Spleen (tissue), 11 donors: ENCODE data around the gene PRKCB. TPM values are rescaled to one million over a fixed set of nuclear protein-coding genes. Genes with fewer than 3 reads are reported as not detected.

Experiments used
- DNase-seq: peaks from one replicate; pipeline ENCODE4 v3.0.0-alpha.2; 2020
- H3K27ac ChIP-seq, 8 donors: fragments of 200-600 bp; sonication (generic) in 7 of 8; 1 replicate in 4 of 8; 2 replicates in 4 of 8; pipeline versions ENCODE4 v1.5.0 to v1.8.0; 2016 to 2021; ENCODE audit warnings: inconsistent platforms in 4 of 8, mild to moderate bottlenecking in 4 of 8, moderate library complexity in 1 of 8
- H3K27me3 ChIP-seq, 7 donors: fragments of 200-600 bp; sonication (generic) in 6 of 7; replicated peaks in 1 of 7; 1 replicate in 4 of 7; 2 replicates in 3 of 7; pipeline versions ENCODE4 v1.5.0 to v1.8.0; 2016 to 2021; ENCODE audit warnings: inconsistent platforms in 3 of 7, mild to moderate bottlenecking in 1 of 7
- H3K36me3 ChIP-seq, 6 donors: fragments of 200-600 bp; sonication (generic) in 5 of 6; 1 replicate in 4 of 6; 2 replicates in 2 of 6; pipeline versions ENCODE4 v1.5.0 to v1.8.0; 2016 to 2021; ENCODE audit warnings: inconsistent platforms in 2 of 6
- H3K4me1 ChIP-seq, 6 donors: fragments of 200-600 bp; sonication (generic) in 5 of 6; 1 replicate in 3 of 6; 2 replicates in 3 of 6; pipeline versions ENCODE4 v1.5.0 to v1.8.0; 2016 to 2021; ENCODE audit warnings: inconsistent platforms in 3 of 6
- H3K4me3 ChIP-seq, 8 donors: fragments of 200-600 bp; sonication (generic) in 7 of 8; 1 replicate in 4 of 8; 2 replicates in 4 of 8; pipeline versions ENCODE4 v1.5.0 to v1.8.0; 2016 to 2021; ENCODE audit warnings: inconsistent platforms in 4 of 8, mild to moderate bottlenecking in 4 of 8, moderate library complexity in 2 of 8
- H3K9me3 ChIP-seq, 8 donors: fragments of 200-600 bp; sonication (generic) in 7 of 8; 1 replicate in 4 of 8; 2 replicates in 4 of 8; pipeline versions ENCODE4 v1.5.0 to v1.8.0; 2016 to 2021; ENCODE audit warnings: inconsistent platforms in 4 of 8
- CTCF ChIP-seq, 11 experiments: fragments of 200-600 bp in 7 of 11; fragments of 450-650 bp in 4 of 11; sonication (generic) in 4 of 11; IDR thresholded peaks in 8 of 11; conservative IDR thresholded peaks in 3 of 11; 1 replicate in 7 of 11; 2 replicates in 4 of 11; pipeline versions ENCODE4 v1.4.0 to v1.8.0; 2016 to 2021; ENCODE audit warnings: antibody characterized with exemption in 11 of 11, inconsistent platforms in 4 of 11, mild to moderate bottlenecking in 1 of 11
- POLR2A ChIP-seq, 3 donors: fragments of 450-650 bp; IDR thresholded peaks; one replicate each; pipeline ENCODE4 v1.5.1; 2017; ENCODE audit warnings: antibody characterized with exemption in 3 of 3, mild to moderate bottlenecking in 1 of 3
- POLR2AphosphoS5 ChIP-seq, 3 donors: sonication (generic); formaldehyde crosslinking; IDR thresholded peaks; one replicate each; pipeline ENCODE4 v1.5.1; 2017; ENCODE audit warnings: antibody characterized with exemption in 3 of 3
- WGBS, 5 donors: extraction: QIAGEN DNeasy Blood & Tissue Kit in 3 of 5; methylation state at CpG; one replicate each; pipeline versions ENCODE4 v1.1.5 to v1.1.7; 2013 to 2018; 5-methylcytosine and 5-hydroxymethylcytosine counted together
- intact Hi-C: fragments of 100-400 bp; cut with DNase I; formaldehyde crosslinking; loops from one replicate; pipeline ENCODE4 v1.15.0; 2023; ENCODE audit warnings: low total_unique reads
- polyA plus RNA-seq, 3 donors: library from polyadenylated mRNA; stranded (reverse); fragments of 200-250 nt; gene quantifications; one replicate each; pipeline ENCODE4 v1.2.1, GENCODE V29; 2013
- total RNA-seq, 7 donors: library from RNA; depleted of rRNA in 3 of 7; stranded (reverse); fragments of >200 nt in 3 of 7; fragmentation: NEBNext Ultra II Directional in 4 of 7; extraction: Animal tissue kit (Norgen Biotek cat#: 25700) in 4 of 7; gene quantifications; one replicate each; pipeline versions ENCODE4 v1.1.0 to v1.2.1, GENCODE V29; 2016 to 2021
- donor health status: healthy with polysubstance abuse.
- donor health status: DM: no; HTN: no; CAD: no; lungs with moderate emphysema.
- donor health status: DM: no; HTN: no; CAD: no.
- donor health status: Bipolar disorder and iron deficiency.
- donor health status: healthy.
- donor health status: DM: no; HTN: no; CAD: no.
- donor health status: DM: yes; HTN: yes; CAD: no.

PRKCB gene
- total and polyA plus RNA-seq, 10 donors = 33.8 to 284 (median 182) TPM

DNA sequence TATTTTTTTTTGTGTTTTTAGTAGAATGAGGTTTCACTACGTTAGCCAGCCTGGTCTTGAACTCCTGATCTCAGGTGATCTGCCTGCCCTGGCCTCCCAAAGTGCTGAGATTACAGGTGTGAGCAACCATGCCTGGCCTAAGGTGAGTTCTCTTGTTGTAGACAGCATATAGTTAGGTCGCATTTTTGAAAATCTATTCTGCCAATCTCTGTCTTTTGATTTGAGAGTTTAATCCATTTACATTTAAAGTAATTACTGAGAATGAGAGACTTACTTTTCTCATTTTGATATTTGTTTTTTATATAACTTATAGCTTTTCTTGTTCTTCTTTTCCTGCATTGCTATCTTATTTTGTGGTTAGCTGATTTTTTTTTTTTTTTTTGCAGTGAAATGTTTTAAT is 6.3 kb upstream of the PRKCB start:
- no peak overlapping the region for H3K4me3 ChIP-seq
- no peaks in the 10 kb centered on the region for H3K36me3 ChIP-seq
- DNase-seq = no peak
- H3K27me3 ChIP-seq = no peaks in the 10 kb centered on the region
- TF ChIP-seq POLR2A (IDR thresholded peaks at IDR 0.05) (no peak), CTCF (IDR thresholded peaks at IDR 0.05 in 8 of 11, conservative IDR thresholded peaks at IDR 0.05 in 3 of 11) (no peak), POLR2AphosphoS5 (IDR thresholded peaks at IDR 0.05) (no peak)
- intact Hi-C loops = loop anchor here (10.0 kb wide), 1 partner anchor 115 kb away; no protein-coding TSS in a partner anchor
- H3K4me1 ChIP-seq = peaks cover 7 to 39% (median 22%) of the 10 kb centered on the region in 6 donors
- 89 to 100% (median 95%) methylated on average over 2 of the region's 2 CpGs for WGBS, 5 donors
- H3K9me3 ChIP-seq = peaks cover 0 to 27% (median 21%) of the 10 kb centered on the region in 8 donors
- no peak overlapping the region for H3K27ac ChIP-seq

- peaks cover 0 to 8% (median 0%) of the 10 kb centered on the region in 7 donors for H3K27me3 ChIP-seq
- H3K4me1 ChIP-seq = peaks cover 7 to 43% (median 26%) of the 10 kb centered on the region in 6 donors
- no peak for DNase-seq
- H3K9me3 ChIP-seq = peaks cover 0 to 27% (median 21%) of the 10 kb centered on the region in 8 donors
- WGBS, 5 donors = 0 to 50% (median 0%) methylated on average over 1 of the region's 1 CpG
- intact Hi-C loops = no loop called here
- H3K27ac ChIP-seq = no peak overlapping the region
- TF ChIP-seq POLR2A (IDR thresholded peaks at IDR 0.05) = no peak
- TF ChIP-seq POLR2AphosphoS5 (IDR thresholded peaks at IDR 0.05) = no peak
- TF ChIP-seq CTCF (IDR thresholded peaks at IDR 0.05 in 8 of 11, conservative IDR thresholded peaks at IDR 0.05 in 3 of 11) = no peak
- no peaks in the 10 kb centered on the region for H3K36me3 ChIP-seq
- H3K4me3 ChIP-seq = no peak overlapping the region
Measured at GRCh38 chr16:23830276-23830675, 5.5 kb upstream of the PRKCB start.

GRCh38 chr16:23832882-23833281 is 2.9 kb upstream of the PRKCB start:
- H3K27ac ChIP-seq = no peak overlapping the region
- peaks cover 0 to 27% (median 21%) of the 10 kb centered on the region in 8 donors for H3K9me3 ChIP-seq
- DNase-seq = no peak
- no peak overlapping the region for H3K4me3 ChIP-seq
- peaks cover 0 to 33% (median 6%) of the 10 kb centered on the region in 7 donors for H3K27me3 ChIP-seq
- H3K4me1 ChIP-seq = peaks cover 0 to 40% (median 25%) of the 10 kb centered on the region in 6 donors
- TF ChIP-seq CTCF (IDR thresholded peaks at IDR 0.05 in 8 of 11, conservative IDR thresholded peaks at IDR 0.05 in 3 of 11) (no peak), POLR2A (IDR thresholded peaks at IDR 0.05) (no peak)
- H3K36me3 ChIP-seq = no peaks in the 10 kb centered on the region
- intact Hi-C loops = no loop called here
- 52 to 80% (median 64%) methylated on average over 1 of the region's 1 CpG for WGBS, 5 donors

- intact Hi-C loops = no loop called here
Measured at GRCh38 chr16:23833504-23833903, 2.3 kb upstream of the PRKCB start.

More at GRCh38 chr16:23833504-23833903, 2.3 kb upstream of the PRKCB start:
- Histone ChIP-seq H3K4me3 (no peak overlapping the region), H3K9me3 (peaks cover 0 to 27% (median 21%) of the 10 kb centered on the region in 8 donors), H3K36me3 (peaks cover 0 to 4% (median 0%) of the 10 kb centered on the region in 6 donors), H3K27ac (no peak overlapping the region), H3K27me3 (peaks cover 0 to 34% (median 6%) of the 10 kb centered on the region in 7 donors), H3K4me1 (peaks cover 0 to 44% (median 31%) of the 10 kb centered on the region in 6 donors)
- DNase-seq = no peak
- WGBS, 5 donors = 87 to 99% (median 94%) methylated on average over 2 of the region's 2 CpGs
- TF ChIP-seq POLR2AphosphoS5 (IDR thresholded peaks at IDR 0.05) (no peak), POLR2A (IDR thresholded peaks at IDR 0.05) (no peak), CTCF (IDR thresholded peaks at IDR 0.05 in 8 of 11, conservative IDR thresholded peaks at IDR 0.05 in 3 of 11) (no peak)
